Panc1 (cell line): ENCODE measurements around the gene SLC9B2. TPM values are rescaled to one million over a fixed set of nuclear protein-coding genes. Genes with fewer than 3 reads are reported as not detected.
A peak's percentile ranks its signal among the peaks of the same experiment; 100 is the strongest.

Experiments used
- ATAC-seq: fragments of 200-7000 bp; cut with Tn5 transposase; 2 replicates; pipeline ENCODE4 v1.9.1; 2020; ENCODE audit warnings: mild to moderate bottlenecking, moderate library complexity
- BruUV-seq: library from RNA; stranded (reverse); fragments of 400-500 nt; replicated peaks from 2 replicates; lab custom pipeline; 2021; lab: Mats Ljungman, UMichigan
- CTCF ChIA-PET: fragments of 300-600 bp; sonication (Branson Sonifier 250); formaldehyde crosslinking; loops from one replicate; lab custom pipeline; 2022; ENCODE audit warnings: antibody characterized with exemption; lab: Charles Lee
- POLR2A ChIA-PET: fragments of 300-600 bp; sonication (Branson Sonifier 250); formaldehyde crosslinking; loops from one replicate; lab custom pipeline; 2022; ENCODE audit warnings: antibody characterized with exemption; lab: Charles Lee
- DNase-seq: peaks from one replicate; pipeline ENCODE4 v3.0.0-alpha.2; 2010; ENCODE audit warnings: low read depth, low spot score
- H3K27ac ChIP-seq: 2 replicates; pipeline ENCODE4 v1.5.1; 2011; ENCODE audit warnings: mild to moderate bottlenecking, low read length, inconsistent platforms
- H3K27me3 ChIP-seq: fragments of 200-500 bp; sonication (Bioruptor generic); 2 replicates; pipeline ENCODE4 v1.6.0; 2014; ENCODE audit warnings: low read length, inconsistent platforms; ENCODE audit not compliant: control insufficient read depth, insufficient read depth
- H3K36me3 ChIP-seq: fragments of 200-500 bp; sonication (Bioruptor generic); 2 replicates; pipeline ENCODE4 v1.5.1; 2014; ENCODE audit warnings: inconsistent platforms, mild to moderate bottlenecking, low read length, moderate library complexity; ENCODE audit not compliant: control insufficient read depth, insufficient read depth
- H3K4me1 ChIP-seq: 2 replicates; pipeline ENCODE4 v1.5.1; 2011; ENCODE audit warnings: inconsistent platforms, mild to moderate bottlenecking, low read length, moderate library complexity; ENCODE audit not compliant: control insufficient read depth, insufficient read depth
- H3K4me3 ChIP-seq, 2 experiments: 2 replicates each; pipeline ENCODE4 v1.5.1; 2011 to 2012; ENCODE audit warnings: low read depth in 2 of 2, low read length in 2 of 2, mild to moderate bottlenecking in 2 of 2, inconsistent platforms in 1 of 2, moderate library complexity in 1 of 2
- H3K9me3 ChIP-seq: fragments of 200-500 bp; sonication (Bioruptor generic); 2 replicates; pipeline ENCODE4 v1.5.1; 2014; ENCODE audit warnings: low read depth, mild to moderate bottlenecking, inconsistent platforms, low read length, moderate library complexity; ENCODE audit not compliant: control insufficient read depth, insufficient read depth
- CTCF ChIP-seq: fragments of 450-650 bp; IDR thresholded peaks from 2 replicates; pipeline ENCODE4 v1.5.1; 2017; ENCODE audit warnings: mild to moderate bottlenecking
- POLR2AphosphoS5 ChIP-seq: IDR thresholded peaks from 2 replicates; pipeline ENCODE4 v1.6.1; 2012; ENCODE audit warnings: mild to moderate bottlenecking, low read depth, low read length, moderate library complexity
- REST ChIP-seq, 2 experiments: IDR thresholded peaks; 2 replicates each; pipeline ENCODE4 v1.6.1; 2011 to 2012; ENCODE audit warnings: low read depth in 2 of 2, control low read depth in 1 of 2, low read length in 1 of 2, mild to moderate bottlenecking in 1 of 2, moderate library complexity in 1 of 2; ENCODE audit not compliant: insufficient read depth in 1 of 2
- SIN3A ChIP-seq: IDR thresholded peaks from 2 replicates; pipeline ENCODE4 v1.6.1; 2012; ENCODE audit warnings: low read depth, mild to moderate bottlenecking, low read length, moderate library complexity, borderline replicate concordance; ENCODE audit not compliant: insufficient read depth
- TCF7L2 ChIP-seq: IDR thresholded peaks from 2 replicates; pipeline ENCODE4 v1.6.1; 2011; ENCODE audit warnings: mild to moderate bottlenecking, low read depth, low read length, inconsistent platforms
- in situ Hi-C: cut with HindIII; loops from 2 replicates; pipeline ENCODE4 v1.10.0; 2016; ENCODE audit warnings: low sequenced_read_pairs, low pct_unique_long_range_greater_than_20kb
- intact Hi-C: fragments of 100-400 bp; cut with micrococcal nuclease; formaldehyde crosslinking; loops from one replicate; pipeline ENCODE4 v1.10.0; 2022; ENCODE audit not compliant: unreplicated experiment
- total RNA-seq: library from RNA; stranded (reverse); gene quantifications from one replicate; pipeline ENCODE4 v1.2.1, GENCODE V29; 2021; ENCODE audit not compliant: unreplicated experiment

Gene SLC9B2
- total RNA-seq, 1 experiment from 2014 or later = 14.6 TPM

GRCh38 chr4:103010804-103011203, 65.8 kb downstream of the SLC9B2 start:
- POLR2A ChIA-PET = interaction anchor here (0.5 kb wide), 1 partner anchor 391 kb away, joined by 3 read pairs; no protein-coding TSS in a partner anchor
- Histone ChIP-seq H3K9me3 (no peaks in the 10 kb centered on the region), H3K36me3 (no peaks in the 10 kb centered on the region), H3K27ac (no peak overlapping the region), H3K4me3 (no peak overlapping the region), H3K27me3 (no peaks in the 10 kb centered on the region), H3K4me1 (no peaks in the 10 kb centered on the region)
- ATAC-seq (no peak), DNase-seq (no peak)
- in situ Hi-C loops (no loop called here), intact Hi-C loops (no loop called here)
- CTCF ChIA-PET = no interaction called here
- BruUV-seq = no TSS peak
- TF ChIP-seq TCF7L2 (no peak), CTCF (no peak), REST (IDR thresholded peaks at IDR 0.05; ENCODE audit: insufficient read depth in 1 of 2, low read depth in 2 of 2, low read length in 1 of 2) (no peak), POLR2AphosphoS5 (no peak), SIN3A (no peak)

- TF ChIP-seq CTCF (peak; percentile 63; the same call in 1 of the 2 replicates), REST (IDR thresholded peaks at IDR 0.05; ENCODE audit: insufficient read depth in 1 of 2, low read depth in 2 of 2, low read length in 1 of 2) (no peak)
- no peaks in the 10 kb centered on the region for H3K36me3 ChIP-seq
- H3K9me3 ChIP-seq = no peaks in the 10 kb centered on the region
- no peaks in the 10 kb centered on the region for H3K4me1 ChIP-seq
- CTCF ChIA-PET = interaction anchor here (0.7 to 1.6 kb wide), 2 partner anchors 199 to 388 kb away, joined by 3 to 6 read pairs; no protein-coding TSS in a partner anchor
- intact Hi-C loops = loop anchor here (2.0 to 5.0 kb wide), 2 partner anchors 388 to 562 kb away; no protein-coding TSS in a partner anchor
- no peak overlapping the region for H3K27ac ChIP-seq
- peak; percentile 94 for ATAC-seq
- peak; percentile 73 for DNase-seq
- no peaks in the 10 kb centered on the region for H3K27me3 ChIP-seq
- POLR2A ChIA-PET = no interaction called here
- H3K4me3 ChIP-seq = peak overlapping the region; percentile 16 to 37
- no TSS peak for BruUV-seq
- in situ Hi-C loops = no loop called here
Measured at GRCh38 chr4:103008875-103009729, 67.5 kb downstream of the SLC9B2 start.
